ENCODE data around the gene KIAA1549.

GRCh38 chr7:138987686-138988085 lies 6.5 kb upstream of the KIAA1549 start:
- TF ChIP-seq POLR2A (IDR thresholded peaks at IDR 0.05) = no peak
- TF ChIP-seq CTCF (IDR thresholded peaks at IDR 0.05) = no peak
